Glutamatergic neuron (in vitro differentiated cells): ENCODE data around the gene CHN1. TPM values are rescaled to one million over a fixed set of nuclear protein-coding genes. Genes with fewer than 3 reads are reported as not detected.

Source experiments
- DNase-seq: peaks from one replicate; pipeline ENCODE4 v3.0.0; 2022
- H3K27ac Mint-ChIP-seq: one replicate; pipeline ENCODE4 v1.8.0; 2020; ENCODE audit warnings: mild to moderate bottlenecking, mixed read lengths, inconsistent platforms; ENCODE audit not compliant: unreplicated experiment
- H3K27me3 Mint-ChIP-seq: one replicate; pipeline ENCODE4 v1.8.0; 2020; ENCODE audit warnings: mild to moderate bottlenecking, moderate library complexity, mixed read lengths, inconsistent platforms; ENCODE audit not compliant: unreplicated experiment
- H3K36me3 Mint-ChIP-seq: one replicate; pipeline ENCODE4 v1.8.0; 2020; ENCODE audit warnings: mild to moderate bottlenecking, mixed read lengths, inconsistent platforms; ENCODE audit not compliant: unreplicated experiment
- H3K4me1 Mint-ChIP-seq: one replicate; pipeline ENCODE4 v1.8.0; 2020; ENCODE audit warnings: mild to moderate bottlenecking, low read depth, mixed read lengths, inconsistent platforms; ENCODE audit not compliant: unreplicated experiment
- H3K4me3 Mint-ChIP-seq: one replicate; pipeline ENCODE4 v1.8.0; 2020; ENCODE audit warnings: mild to moderate bottlenecking, mixed read lengths, inconsistent platforms; ENCODE audit not compliant: unreplicated experiment
- H3K9me3 Mint-ChIP-seq: one replicate; pipeline ENCODE4 v1.8.0; 2020; ENCODE audit warnings: mild to moderate bottlenecking, moderate library complexity, mixed read lengths, inconsistent platforms; ENCODE audit not compliant: unreplicated experiment
- CTCF ChIP-seq: fragments of 200-600 bp; sonication (generic); IDR thresholded peaks from one replicate; pipeline ENCODE4 v1.5.0; 2021; ENCODE audit not compliant: partially characterized antibody, unreplicated experiment
- total RNA-seq: library from RNA; stranded (reverse); fragmentation: NEBNext Ultra II Directional; extraction: Animal tissue kit (Norgen Biotek cat#: 25700); gene quantifications from one replicate; pipeline ENCODE4 v1.2.1, GENCODE V29; 2021; ENCODE audit not compliant: unreplicated experiment

The CHN1 gene
- total RNA-seq, 1 donor from 2014 or later: 212 TPM

GRCh38 chr2:175025233-175025632 is 20.1 kb upstream of the CHN1 start:
- Mint-ChIP-seq H3K27me3 (peaks cover 2% of the 10 kb centered on the region), H3K4me1 (peaks cover 13% of the 10 kb centered on the region), H3K36me3 (peaks cover 8% of the 10 kb centered on the region), H3K27ac (no peak overlapping the region), H3K9me3 (peaks cover 4% of the 10 kb centered on the region), H3K4me3 (no peak overlapping the region)
- no peak for DNase-seq
- no peak for TF ChIP-seq CTCF

- Mint-ChIP-seq H3K4me3 (no peak overlapping the region), H3K9me3 (peaks cover 1% of the 10 kb centered on the region), H3K36me3 (peaks cover 8% of the 10 kb centered on the region), H3K27me3 (no peaks in the 10 kb centered on the region), H3K27ac (no peak overlapping the region), H3K4me1 (peaks cover 5% of the 10 kb centered on the region)
- DNase-seq: no peak
- TF ChIP-seq CTCF: no peak
Observed at GRCh38 chr2:175022923-175023322, 17.7 kb upstream of the CHN1 start.

GRCh38 chr2:175019566-175020327 is 14.6 kb upstream of the CHN1 start:
- H3K4me1 Mint-ChIP-seq: no peaks in the 10 kb centered on the region
- H3K27ac Mint-ChIP-seq: no peak overlapping the region
- H3K4me3 Mint-ChIP-seq: no peak overlapping the region
- no peak for TF ChIP-seq CTCF
- H3K36me3 Mint-ChIP-seq: no peaks in the 10 kb centered on the region
- H3K9me3 Mint-ChIP-seq: no peaks in the 10 kb centered on the region
- DNase-seq: no peak
- no peaks in the 10 kb centered on the region for H3K27me3 Mint-ChIP-seq

- Mint-ChIP-seq H3K27ac (no peak overlapping the region), H3K36me3 (no peaks in the 10 kb centered on the region), H3K9me3 (peaks cover 2% of the 10 kb centered on the region), H3K27me3 (no peaks in the 10 kb centered on the region), H3K4me3 (no peak overlapping the region), H3K4me1 (no peaks in the 10 kb centered on the region)
- DNase-seq: no peak
- TF ChIP-seq CTCF: no peak
Observed at GRCh38 chr2:175017618-175018414, 12.6 kb upstream of the CHN1 start.

- Mint-ChIP-seq H3K36me3 (no peaks in the 10 kb centered on the region), H3K4me3 (no peak overlapping the region), H3K27ac (no peak overlapping the region), H3K27me3 (no peaks in the 10 kb centered on the region), H3K4me1 (no peaks in the 10 kb centered on the region), H3K9me3 (peaks cover 2% of the 10 kb centered on the region)
- DNase-seq: no peak
- TF ChIP-seq CTCF: no peak
Observed at GRCh38 chr2:175015340-175015739, 10.2 kb upstream of the CHN1 start.
